Panc1 (cell line): ENCODE data around the gene GAN. TPM values are rescaled to one million over a fixed set of nuclear protein-coding genes. Genes with fewer than 3 reads are reported as not detected.

ENCODE experiments used
- ATAC-seq: fragments of 200-7000 bp; cut with Tn5 transposase; 2 replicates; pipeline ENCODE4 v1.9.1; 2020; ENCODE audit warnings: mild to moderate bottlenecking, moderate library complexity
- BruUV-seq: library from RNA; stranded (reverse); fragments of 400-500 nt; replicated peaks from 2 replicates; lab custom pipeline; 2021; lab: Mats Ljungman, UMichigan
- CTCF ChIA-PET: fragments of 300-600 bp; sonication (Branson Sonifier 250); formaldehyde crosslinking; loops from one replicate; lab custom pipeline; 2022; ENCODE audit warnings: antibody characterized with exemption; lab: Charles Lee
- POLR2A ChIA-PET: fragments of 300-600 bp; sonication (Branson Sonifier 250); formaldehyde crosslinking; loops from one replicate; lab custom pipeline; 2022; ENCODE audit warnings: antibody characterized with exemption; lab: Charles Lee
- DNase-seq: peaks from one replicate; pipeline ENCODE4 v3.0.0-alpha.2; 2010; ENCODE audit warnings: low read depth, low spot score
- H3K27ac ChIP-seq: 2 replicates; pipeline ENCODE4 v1.5.1; 2011; ENCODE audit warnings: mild to moderate bottlenecking, low read length, inconsistent platforms
- H3K27me3 ChIP-seq: fragments of 200-500 bp; sonication (Bioruptor generic); 2 replicates; pipeline ENCODE4 v1.6.0; 2014; ENCODE audit warnings: low read length, inconsistent platforms; ENCODE audit not compliant: control insufficient read depth, insufficient read depth
- H3K36me3 ChIP-seq: fragments of 200-500 bp; sonication (Bioruptor generic); 2 replicates; pipeline ENCODE4 v1.5.1; 2014; ENCODE audit warnings: inconsistent platforms, mild to moderate bottlenecking, low read length, moderate library complexity; ENCODE audit not compliant: control insufficient read depth, insufficient read depth
- H3K4me1 ChIP-seq: 2 replicates; pipeline ENCODE4 v1.5.1; 2011; ENCODE audit warnings: inconsistent platforms, mild to moderate bottlenecking, low read length, moderate library complexity; ENCODE audit not compliant: control insufficient read depth, insufficient read depth
- H3K4me3 ChIP-seq, 2 experiments: 2 replicates each; pipeline ENCODE4 v1.5.1; 2011 to 2012; ENCODE audit warnings: low read depth in 2 of 2, low read length in 2 of 2, mild to moderate bottlenecking in 2 of 2, inconsistent platforms in 1 of 2, moderate library complexity in 1 of 2
- H3K9me3 ChIP-seq: fragments of 200-500 bp; sonication (Bioruptor generic); 2 replicates; pipeline ENCODE4 v1.5.1; 2014; ENCODE audit warnings: low read depth, mild to moderate bottlenecking, inconsistent platforms, low read length, moderate library complexity; ENCODE audit not compliant: control insufficient read depth, insufficient read depth
- CTCF ChIP-seq: fragments of 450-650 bp; IDR thresholded peaks from 2 replicates; pipeline ENCODE4 v1.5.1; 2017; ENCODE audit warnings: mild to moderate bottlenecking
- POLR2AphosphoS5 ChIP-seq: IDR thresholded peaks from 2 replicates; pipeline ENCODE4 v1.6.1; 2012; ENCODE audit warnings: mild to moderate bottlenecking, low read depth, low read length, moderate library complexity
- REST ChIP-seq, 2 experiments: IDR thresholded peaks; 2 replicates each; pipeline ENCODE4 v1.6.1; 2011 to 2012; ENCODE audit warnings: low read depth in 2 of 2, control low read depth in 1 of 2, low read length in 1 of 2, mild to moderate bottlenecking in 1 of 2, moderate library complexity in 1 of 2; ENCODE audit not compliant: insufficient read depth in 1 of 2
- SIN3A ChIP-seq: IDR thresholded peaks from 2 replicates; pipeline ENCODE4 v1.6.1; 2012; ENCODE audit warnings: low read depth, mild to moderate bottlenecking, low read length, moderate library complexity, borderline replicate concordance; ENCODE audit not compliant: insufficient read depth
- TCF7L2 ChIP-seq: IDR thresholded peaks from 2 replicates; pipeline ENCODE4 v1.6.1; 2011; ENCODE audit warnings: mild to moderate bottlenecking, low read depth, low read length, inconsistent platforms
- in situ Hi-C: cut with HindIII; loops from 2 replicates; pipeline ENCODE4 v1.10.0; 2016; ENCODE audit warnings: low sequenced_read_pairs, low pct_unique_long_range_greater_than_20kb
- intact Hi-C: fragments of 100-400 bp; cut with micrococcal nuclease; formaldehyde crosslinking; loops from one replicate; pipeline ENCODE4 v1.10.0; 2022; ENCODE audit not compliant: unreplicated experiment
- total RNA-seq: library from RNA; stranded (reverse); gene quantifications from one replicate; pipeline ENCODE4 v1.2.1, GENCODE V29; 2021; ENCODE audit not compliant: unreplicated experiment

Gene GAN
- total RNA-seq, 1 experiment from 2014 or later = 9.1 TPM

DNA sequence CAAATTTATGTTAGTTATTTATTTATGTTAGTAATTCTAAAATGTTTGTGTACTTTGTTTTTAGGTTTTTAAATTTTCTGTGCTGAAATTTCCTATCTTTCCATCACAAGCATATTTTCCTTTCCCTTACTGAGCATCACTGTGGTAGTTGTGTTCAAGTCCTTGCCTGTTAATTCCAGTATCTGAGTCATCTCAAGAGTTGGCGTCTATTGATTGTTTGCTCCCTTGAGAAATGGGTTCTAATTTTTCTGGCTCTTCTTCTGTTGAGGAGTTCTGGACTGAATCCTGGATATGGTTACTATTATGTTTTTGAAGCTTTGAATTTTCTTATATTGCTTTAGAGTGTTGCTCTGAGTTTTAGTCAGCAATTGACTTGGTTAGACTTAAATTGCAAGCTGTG, 56.3 kb downstream of the GAN start:
- in situ Hi-C loops = no loop called here
- ATAC-seq = no peak
- H3K27ac ChIP-seq = no peak overlapping the region

GRCh38 chr16:81374550-81374949, 59.8 kb downstream of the GAN start:
- in situ Hi-C loops = no loop called here
- Histone ChIP-seq H3K27me3 (no peaks in the 10 kb centered on the region), H3K4me3 (no peak overlapping the region), H3K36me3 (no peaks in the 10 kb centered on the region; the same call in 1 of the 2 replicates), H3K4me1 (no peaks in the 10 kb centered on the region), H3K27ac (no peak overlapping the region), H3K9me3 (no peaks in the 10 kb centered on the region)
- ATAC-seq (no peak), DNase-seq (no peak)
- POLR2A ChIA-PET = no interaction called here
- TF ChIP-seq REST (IDR thresholded peaks at IDR 0.05; ENCODE audit: insufficient read depth in 1 of 2, low read depth in 2 of 2, low read length in 1 of 2) = no peak
- no peak for TF ChIP-seq TCF7L2
- no peak for TF ChIP-seq POLR2AphosphoS5
- BruUV-seq = no TSS peak
- intact Hi-C loops = no loop called here
- CTCF ChIA-PET = no interaction called here

More for the DNA sequence above, 56.3 kb downstream of the GAN start:
- H3K4me1 ChIP-seq = no peaks in the 10 kb centered on the region
- POLR2A ChIA-PET = no interaction called here
- CTCF ChIA-PET = no interaction called here
- H3K4me3 ChIP-seq = no peak overlapping the region
- DNase-seq = no peak
- intact Hi-C loops = no loop called here
- no TSS peak for BruUV-seq
- no peaks in the 10 kb centered on the region for H3K9me3 ChIP-seq
- H3K36me3 ChIP-seq = no peaks in the 10 kb centered on the region
- TF ChIP-seq POLR2AphosphoS5 (no peak), TCF7L2 (no peak), REST (IDR thresholded peaks at IDR 0.05; ENCODE audit: insufficient read depth in 1 of 2, low read depth in 2 of 2, low read length in 1 of 2) (no peak), CTCF (no peak), SIN3A (no peak)
- H3K27me3 ChIP-seq = no peaks in the 10 kb centered on the region
